ENCODE measurements around the gene AUTS2.
A peak's percentile ranks its signal among the peaks of the same experiment; 100 is the strongest.

The AUTS2 gene

DNA sequence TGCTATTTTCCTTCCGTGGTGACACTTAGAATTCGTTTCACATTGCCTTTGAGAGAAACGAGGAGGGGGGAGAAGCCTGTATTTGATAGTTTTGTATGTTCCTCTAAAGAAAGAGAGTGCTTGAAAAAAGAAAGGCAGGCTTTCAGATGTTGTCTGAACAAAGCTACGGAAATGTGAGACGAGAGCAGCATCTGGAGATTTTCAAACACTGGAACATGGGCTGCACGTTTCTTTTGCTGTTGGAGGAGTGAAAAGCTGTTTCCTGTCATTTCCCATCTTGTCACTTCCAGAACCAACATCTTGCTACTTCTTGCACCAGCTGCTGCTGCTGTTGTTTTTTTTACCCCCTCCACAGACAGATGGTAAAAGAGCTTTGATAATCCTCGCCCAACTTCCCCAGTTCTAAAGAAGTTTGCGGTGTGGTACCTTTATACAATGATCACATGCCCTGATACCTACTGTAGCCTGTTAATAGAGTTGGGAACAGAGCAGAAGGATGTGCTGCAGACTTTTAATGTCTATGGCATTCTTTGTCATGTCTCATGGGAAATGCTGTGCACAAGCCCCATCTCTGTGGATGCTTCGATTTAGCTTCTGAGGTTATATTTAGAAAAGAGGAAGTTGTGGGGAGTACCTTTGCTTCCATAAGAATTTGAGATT lies 408.1 kb downstream of the AUTS2 start:
- peak in 1 of 2 donors; percentile 31 for DNase-seq (ENCODE audit: low read depth in 2 of 2)
- H3K4me3 ChIP-seq (replicated peaks in 1 of 2; ENCODE audit: low read depth in 2 of 2, low read length in 2 of 2), result no peak overlapping the region
- TF ChIP-seq, protein P1, sequence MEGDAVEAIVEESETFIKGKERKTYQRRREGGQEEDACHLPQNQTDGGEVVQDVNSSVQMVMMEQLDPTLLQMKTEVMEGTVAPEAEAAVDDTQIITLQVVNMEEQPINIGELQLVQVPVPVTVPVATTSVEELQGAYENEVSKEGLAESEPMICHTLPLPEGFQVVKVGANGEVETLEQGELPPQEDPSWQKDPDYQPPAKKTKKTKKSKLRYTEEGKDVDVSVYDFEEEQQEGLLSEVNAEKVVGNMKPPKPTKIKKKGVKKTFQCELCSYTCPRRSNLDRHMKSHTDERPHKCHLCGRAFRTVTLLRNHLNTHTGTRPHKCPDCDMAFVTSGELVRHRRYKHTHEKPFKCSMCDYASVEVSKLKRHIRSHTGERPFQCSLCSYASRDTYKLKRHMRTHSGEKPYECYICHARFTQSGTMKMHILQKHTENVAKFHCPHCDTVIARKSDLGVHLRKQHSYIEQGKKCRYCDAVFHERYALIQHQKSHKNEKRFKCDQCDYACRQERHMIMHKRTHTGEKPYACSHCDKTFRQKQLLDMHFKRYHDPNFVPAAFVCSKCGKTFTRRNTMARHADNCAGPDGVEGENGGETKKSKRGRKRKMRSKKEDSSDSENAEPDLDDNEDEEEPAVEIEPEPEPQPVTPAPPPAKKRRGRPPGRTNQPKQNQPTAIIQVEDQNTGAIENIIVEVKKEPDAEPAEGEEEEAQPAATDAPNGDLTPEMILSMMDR (IDR thresholded peaks at IDR 0.05; ENCODE audit: low read depth, low read length), result no peak

DNA sequence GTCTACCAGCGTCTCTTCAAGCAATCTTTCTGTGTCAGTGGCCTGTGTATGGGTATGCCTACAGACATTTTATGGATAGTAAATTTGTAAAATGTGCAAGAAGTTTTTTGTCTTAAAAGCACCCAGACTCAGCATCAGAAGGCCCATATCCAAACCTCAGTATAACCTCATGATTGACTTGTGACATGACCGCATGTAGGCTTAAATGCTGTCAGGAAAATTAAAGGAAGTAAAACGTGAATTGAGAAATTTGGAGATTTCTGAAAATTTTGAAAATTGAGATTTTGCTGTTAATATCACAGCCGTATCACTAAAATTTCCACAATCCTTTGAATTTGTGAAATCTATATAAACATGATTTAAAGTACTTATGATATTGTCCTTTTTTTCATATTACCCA lies 410.2 kb downstream of the AUTS2 start:
- no peak overlapping the region for H3K4me3 ChIP-seq (replicated peaks in 1 of 2; ENCODE audit: low read depth in 2 of 2, low read length in 2 of 2)
- DNase-seq (ENCODE audit: low read depth in 2 of 2), result no peak
- TF ChIP-seq, protein P1 (IDR thresholded peaks at IDR 0.05; ENCODE audit: low read depth, low read length), result no peak

GRCh38 chr7:70014472-70015177 lies 416.4 kb downstream of the AUTS2 start:
- no peak overlapping the region for H3K4me3 ChIP-seq (replicated peaks in 1 of 2; ENCODE audit: low read depth in 2 of 2, low read length in 2 of 2)
- TF ChIP-seq, protein P1 (IDR thresholded peaks at IDR 0.05; ENCODE audit: low read depth, low read length), result no peak
- DNase-seq (ENCODE audit: low read depth in 2 of 2), result no peak

GRCh38 chr7:70015353-70015752 lies 417.1 kb downstream of the AUTS2 start:
- H3K4me3 ChIP-seq (replicated peaks in 1 of 2; ENCODE audit: low read depth in 2 of 2, low read length in 2 of 2), result no peak overlapping the region
- no peak for DNase-seq (ENCODE audit: low read depth in 2 of 2)
- TF ChIP-seq, protein P1 (IDR thresholded peaks at IDR 0.05; ENCODE audit: low read depth, low read length), result no peak

DNA sequence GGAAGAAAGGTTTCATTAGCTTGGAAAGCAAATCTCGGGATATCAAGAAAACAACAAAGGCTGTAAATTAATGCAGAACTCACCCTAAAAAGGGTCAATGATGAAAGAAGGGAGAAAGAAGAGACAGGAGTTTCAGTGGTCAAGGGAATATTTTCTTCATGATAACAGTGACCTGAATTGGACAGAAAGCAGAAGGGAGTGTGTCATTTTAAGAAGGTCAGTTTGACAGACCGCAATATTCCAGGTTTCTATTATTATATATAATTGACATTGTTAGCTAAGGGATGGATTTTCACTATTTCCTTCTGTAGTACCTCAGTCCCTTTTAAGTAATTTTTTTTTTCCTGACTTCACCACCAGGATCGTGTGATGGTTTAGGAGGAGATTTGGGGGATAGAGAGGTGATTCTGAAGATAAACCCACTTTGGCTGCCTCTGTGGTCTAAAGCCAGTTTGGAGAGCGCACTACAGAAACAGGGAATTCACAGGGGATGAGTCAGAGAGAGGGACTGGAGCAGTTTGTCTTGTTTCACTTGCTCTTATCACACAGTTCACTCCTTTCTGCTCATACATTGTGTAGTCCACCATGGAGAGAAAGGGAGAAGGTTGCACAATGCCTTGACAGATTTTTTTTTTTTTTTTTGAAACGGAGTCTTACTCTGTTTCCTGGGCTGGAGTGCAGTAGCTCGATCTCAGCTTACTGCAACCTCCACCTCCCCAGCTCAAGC lies 417.9 kb downstream of the AUTS2 start:
- H3K4me3 ChIP-seq (replicated peaks in 1 of 2; ENCODE audit: low read depth in 2 of 2, low read length in 2 of 2), result no peak overlapping the region
- peak; percentile 40 to 86 for DNase-seq (ENCODE audit: low read depth in 2 of 2)
- TF ChIP-seq, protein P1 (IDR thresholded peaks at IDR 0.05; ENCODE audit: low read depth, low read length), result no peak

DNA sequence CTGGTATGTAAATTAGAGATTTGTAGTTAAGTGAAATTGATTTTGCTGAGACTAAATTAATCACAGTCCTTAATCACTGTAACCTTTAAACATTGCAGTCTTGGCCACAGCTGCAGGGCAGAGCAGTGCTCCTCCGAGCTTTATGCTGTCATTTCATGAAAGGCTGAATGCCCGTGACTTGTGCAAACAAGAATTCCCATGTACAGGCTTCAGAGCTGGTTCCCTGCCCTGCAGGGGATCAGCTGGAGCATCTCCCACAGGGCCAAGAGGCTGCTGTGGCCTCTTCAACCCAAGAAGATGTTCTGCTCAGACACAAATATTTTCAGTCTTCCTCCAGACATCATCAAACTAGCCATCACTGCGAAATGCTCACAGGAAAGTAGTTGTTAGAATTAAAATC lies 419.1 kb downstream of the AUTS2 start:
- TF ChIP-seq, protein P1 (IDR thresholded peaks at IDR 0.05; ENCODE audit: low read depth, low read length), result no peak
- no peak for DNase-seq (ENCODE audit: low read depth in 2 of 2)
- H3K4me3 ChIP-seq (replicated peaks in 1 of 2; ENCODE audit: low read depth in 2 of 2, low read length in 2 of 2), result no peak overlapping the region
